NT2/D1 (cell line): Measurements from ENCODE around the gene ABCF2.
A peak's percentile ranks its signal among the peaks of the same experiment; 100 is the strongest.

Experiments used
- DNase-seq: peaks from one replicate; pipeline ENCODE4 v3.0.0-alpha.2; 2011; ENCODE audit warnings: low read depth, low spot score
- H3K27me3 ChIP-seq: 2 replicates; pipeline ENCODE4 v1.6.0; 2011; ENCODE audit warnings: mild to moderate bottlenecking; ENCODE audit not compliant: insufficient read length, insufficient read depth
- H3K36me3 ChIP-seq: 2 replicates; pipeline ENCODE4 v1.6.1; 2011; ENCODE audit warnings: mild to moderate bottlenecking, low read length, mixed read lengths; ENCODE audit not compliant: insufficient read depth, insufficient read length
- H3K4me1 ChIP-seq: 2 replicates; pipeline ENCODE4 v1.5.1; 2011; ENCODE audit not compliant: insufficient read depth, insufficient read length
- H3K4me3 ChIP-seq: 2 replicates; pipeline ENCODE4 v1.5.1; 2011; ENCODE audit warnings: low read depth; ENCODE audit not compliant: insufficient read length
- H3K9ac ChIP-seq: 2 replicates; pipeline ENCODE4 v1.6.0; 2011; ENCODE audit warnings: low read depth; ENCODE audit not compliant: insufficient read length
- H3K9me3 ChIP-seq: 2 replicates; pipeline ENCODE4 v1.5.1; 2011; ENCODE audit warnings: mild to moderate bottlenecking, low read length; ENCODE audit not compliant: insufficient read depth
- SUZ12 ChIP-seq: IDR thresholded peaks from 2 replicates; pipeline ENCODE4 v1.6.1; 2011; ENCODE audit not compliant: insufficient read length, insufficient read depth; ENCODE audit errors: extremely low read depth
- YY1 ChIP-seq: IDR thresholded peaks from 2 replicates; pipeline ENCODE4 v1.6.1; 2011; ENCODE audit not compliant: insufficient read length, insufficient read depth
- ZNF274 ChIP-seq: IDR thresholded peaks from 2 replicates; pipeline ENCODE4 v1.6.1; 2011; ENCODE audit warnings: mild to moderate bottlenecking, low read depth, low read length

Gene ABCF2

GRCh38 chr7:151252561-151252835, 25.5 kb upstream of the ABCF2 start:
- peaks cover 72% of the 10 kb centered on the region for H3K27me3 ChIP-seq
- no peak for DNase-seq
- TF ChIP-seq SUZ12 (no peak), ZNF274 (no peak), YY1 (no peak)
- no peaks in the 10 kb centered on the region for H3K9me3 ChIP-seq
- H3K9ac ChIP-seq, result peak overlapping the region; percentile 75
- peaks cover 20% of the 10 kb centered on the region for H3K4me1 ChIP-seq
- H3K4me3 ChIP-seq, result peak overlapping the region; percentile 61
- H3K36me3 ChIP-seq, result no peaks in the 10 kb centered on the region

GRCh38 chr7:151251689-151252560, 24.9 kb upstream of the ABCF2 start:
- Histone ChIP-seq H3K9me3 (no peaks in the 10 kb centered on the region), H3K4me1 (peaks cover 21% of the 10 kb centered on the region), H3K27me3 (peaks cover 78% of the 10 kb centered on the region), H3K9ac (peak overlapping the region; percentile 75), H3K36me3 (no peaks in the 10 kb centered on the region), H3K4me3 (peak overlapping the region; percentile 61)
- no peak for TF ChIP-seq SUZ12
- no peak for TF ChIP-seq ZNF274
- no peak for TF ChIP-seq YY1
- DNase-seq, result no peak

- peak overlapping the region; percentile 61 for H3K4me3 ChIP-seq
- no peak for DNase-seq
- H3K9ac ChIP-seq, result peak overlapping the region; percentile 75
- no peaks in the 10 kb centered on the region for H3K9me3 ChIP-seq
- TF ChIP-seq ZNF274, result no peak
- no peak for TF ChIP-seq YY1
- TF ChIP-seq SUZ12, result no peak
- H3K4me1 ChIP-seq, result peaks cover 24% of the 10 kb centered on the region
- H3K36me3 ChIP-seq, result no peaks in the 10 kb centered on the region
- H3K27me3 ChIP-seq, result peaks cover 79% of the 10 kb centered on the region
These were observed 24.3 kb upstream of the ABCF2 start for GRCh38 chr7:151251328-151251688.

GRCh38 chr7:151250181-151251132, 23.5 kb upstream of the ABCF2 start:
- peaks cover 27% of the 10 kb centered on the region for H3K4me1 ChIP-seq
- H3K27me3 ChIP-seq, result peaks cover 85% of the 10 kb centered on the region
- no peak overlapping the region for H3K9ac ChIP-seq
- no peak overlapping the region for H3K4me3 ChIP-seq
- H3K9me3 ChIP-seq, result no peaks in the 10 kb centered on the region
- TF ChIP-seq SUZ12 (no peak), YY1 (no peak), ZNF274 (no peak)
- no peak for DNase-seq
- H3K36me3 ChIP-seq, result no peaks in the 10 kb centered on the region

- Histone ChIP-seq H3K4me3 (no peak overlapping the region), H3K36me3 (no peaks in the 10 kb centered on the region), H3K4me1 (peaks cover 32% of the 10 kb centered on the region), H3K27me3 (peaks cover 83% of the 10 kb centered on the region), H3K9me3 (no peaks in the 10 kb centered on the region), H3K9ac (no peak overlapping the region)
- DNase-seq, result no peak
- TF ChIP-seq ZNF274 (no peak), YY1 (no peak), SUZ12 (no peak)
These were observed 22.7 kb upstream of the ABCF2 start for GRCh38 chr7:151249732-151250072.

- Histone ChIP-seq H3K4me1 (peaks cover 34% of the 10 kb centered on the region), H3K4me3 (peak overlapping the region; percentile 34), H3K9ac (peak overlapping the region; percentile 61), H3K36me3 (no peaks in the 10 kb centered on the region), H3K9me3 (no peaks in the 10 kb centered on the region), H3K27me3 (peaks cover 82% of the 10 kb centered on the region)
- no peak for TF ChIP-seq SUZ12
- no peak for TF ChIP-seq ZNF274
- no peak for TF ChIP-seq YY1
- DNase-seq, result no peak
These were observed 22.2 kb upstream of the ABCF2 start for GRCh38 chr7:151249034-151249731.
